ENCODE measurements around the gene COPS7A.
"Not testable (repeated sequence)": the region's sequence is repeated elsewhere in the genome, so short reads cannot be mapped to it uniquely, and the experiment has no call there.

COPS7A gene

DNA sequence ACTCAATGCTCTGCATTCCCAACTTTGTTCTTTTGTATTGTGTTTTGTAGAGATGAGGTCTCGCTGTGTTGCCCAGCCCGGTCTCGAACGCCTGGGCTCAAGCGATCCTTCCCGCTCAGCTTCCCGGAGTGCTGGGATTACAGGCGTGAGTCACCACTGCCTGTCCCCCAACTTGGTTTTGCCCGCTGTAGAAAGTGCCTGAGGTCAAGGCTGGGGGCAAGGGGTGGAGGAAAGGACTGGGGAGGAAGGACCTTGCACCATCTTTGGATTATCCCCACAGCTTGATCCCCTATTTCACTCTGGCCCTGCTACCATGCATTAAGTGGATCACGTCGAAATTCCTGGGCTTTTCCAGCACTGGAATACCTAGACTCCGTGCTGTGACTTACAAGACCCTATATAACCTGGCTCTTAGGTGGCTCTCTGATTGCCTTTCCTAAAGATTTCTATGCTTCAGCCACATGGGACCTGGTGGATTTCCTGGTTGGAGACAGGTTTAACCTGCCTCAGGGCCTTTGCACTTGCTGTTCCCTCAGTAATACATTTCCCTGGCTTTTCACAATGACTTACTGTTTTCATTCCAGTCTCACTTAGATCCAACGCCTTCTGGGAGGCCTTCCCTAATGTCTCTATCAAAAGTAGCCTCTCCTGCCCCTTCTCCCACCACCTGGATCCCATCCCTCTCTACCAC, 22.6 kb upstream of the COPS7A start:
- DNase-seq = no peak

DNA sequence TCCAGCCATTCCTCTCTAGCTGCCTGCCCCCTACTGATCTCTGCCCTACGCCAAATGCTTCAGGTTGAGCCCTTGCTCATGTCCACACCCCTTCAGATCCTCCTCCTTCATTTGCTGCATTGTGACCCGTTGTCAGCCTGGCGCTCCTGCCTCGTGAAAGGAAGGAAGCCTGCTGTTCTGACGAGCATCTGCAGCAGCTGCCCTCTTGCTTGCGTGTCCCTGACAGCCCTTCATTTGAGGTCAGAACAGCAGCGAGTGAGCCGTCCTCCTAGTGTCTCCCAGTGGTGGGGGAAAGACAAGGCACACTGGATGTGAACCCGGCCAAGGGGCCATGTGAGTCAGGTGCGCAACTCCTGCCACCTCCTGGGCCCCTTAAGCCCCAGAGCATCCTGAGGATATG, 20.2 kb upstream of the COPS7A start:
- DNase-seq = no peak

DNA sequence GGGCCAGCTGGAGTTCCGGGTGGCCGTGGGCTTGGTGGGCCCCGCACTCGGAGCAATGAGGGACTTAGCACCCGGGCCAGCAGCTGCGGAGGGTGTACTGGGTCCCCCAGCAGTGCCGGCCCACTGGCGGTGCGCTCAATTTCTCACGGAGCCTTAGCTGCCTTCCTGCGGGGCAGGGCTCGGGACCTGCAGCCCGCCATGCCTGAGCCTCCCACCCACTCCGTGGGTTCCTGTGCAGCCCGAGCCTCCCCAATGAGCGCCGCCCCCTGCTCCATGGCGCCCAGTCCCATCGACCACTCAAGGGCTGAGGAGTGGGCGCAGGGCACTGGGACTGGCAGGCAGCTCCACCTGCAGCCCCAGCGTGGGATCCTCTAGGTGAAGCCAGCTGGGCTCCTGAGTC, 15.5 kb upstream of the COPS7A start:
- not testable (repeated sequence) for DNase-seq

DNA sequence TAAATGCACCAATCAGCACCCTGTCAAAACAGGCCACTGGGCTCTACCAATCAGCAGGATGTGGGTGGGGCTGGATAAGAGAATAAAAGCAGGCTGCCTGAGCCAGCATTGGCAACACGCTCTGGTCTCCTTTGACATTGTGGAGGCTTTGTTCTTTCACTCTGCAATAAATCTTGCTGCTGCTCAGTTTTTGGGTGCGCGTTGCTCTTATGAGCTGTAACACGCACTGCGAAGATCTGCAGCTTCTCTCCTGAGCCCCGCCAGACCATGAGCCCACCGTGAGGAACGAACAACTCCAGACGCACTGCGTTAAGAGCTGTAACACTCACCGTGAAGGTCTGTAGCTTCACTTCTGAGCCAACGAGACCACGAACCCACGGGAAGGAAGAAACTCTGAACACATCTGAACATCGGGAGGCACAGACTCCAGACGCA, 14.9 kb upstream of the COPS7A start:
- no peak for DNase-seq

DNA sequence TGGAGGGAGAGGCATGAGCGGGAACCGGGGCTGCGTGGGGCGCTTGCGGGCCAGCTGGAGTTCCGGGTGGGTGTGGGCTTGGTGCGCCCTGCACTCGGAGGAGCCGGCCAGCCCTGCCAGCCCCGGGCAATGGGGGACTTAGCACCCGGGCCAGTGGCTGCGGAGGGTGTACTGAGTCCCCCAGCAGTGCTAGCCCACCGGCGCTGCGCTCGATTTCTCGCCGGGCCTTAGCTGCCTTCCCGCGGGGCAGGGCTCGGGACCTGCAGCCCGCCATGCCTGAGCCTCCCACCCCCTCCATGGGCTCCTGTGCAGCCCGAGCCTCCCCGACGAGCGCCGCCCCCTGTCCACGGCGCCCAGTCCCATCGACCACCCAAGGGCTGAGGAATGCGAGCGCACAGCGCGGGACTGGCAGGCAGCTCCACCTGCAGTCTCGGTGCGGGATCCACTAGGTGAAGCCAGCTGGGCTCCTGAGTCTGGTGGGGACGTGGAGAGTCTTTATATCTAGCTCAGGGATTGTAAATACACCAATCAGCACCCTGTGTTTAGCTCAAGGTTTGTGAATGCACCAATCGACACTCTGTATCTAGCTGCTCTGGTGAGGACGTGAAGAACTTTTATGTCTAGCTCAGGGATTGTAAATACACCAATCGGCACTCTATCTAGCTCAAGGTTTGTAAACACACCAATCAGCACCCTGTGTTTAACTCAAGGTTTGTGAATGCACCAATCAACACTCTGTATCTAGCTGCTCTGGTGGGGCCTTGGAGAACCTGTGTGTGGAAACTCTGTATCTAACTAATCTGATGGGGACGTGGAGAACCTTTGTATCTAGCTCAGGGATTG, 7.6 kb upstream of the COPS7A start:
- not testable (repeated sequence) for DNase-seq

DNA sequence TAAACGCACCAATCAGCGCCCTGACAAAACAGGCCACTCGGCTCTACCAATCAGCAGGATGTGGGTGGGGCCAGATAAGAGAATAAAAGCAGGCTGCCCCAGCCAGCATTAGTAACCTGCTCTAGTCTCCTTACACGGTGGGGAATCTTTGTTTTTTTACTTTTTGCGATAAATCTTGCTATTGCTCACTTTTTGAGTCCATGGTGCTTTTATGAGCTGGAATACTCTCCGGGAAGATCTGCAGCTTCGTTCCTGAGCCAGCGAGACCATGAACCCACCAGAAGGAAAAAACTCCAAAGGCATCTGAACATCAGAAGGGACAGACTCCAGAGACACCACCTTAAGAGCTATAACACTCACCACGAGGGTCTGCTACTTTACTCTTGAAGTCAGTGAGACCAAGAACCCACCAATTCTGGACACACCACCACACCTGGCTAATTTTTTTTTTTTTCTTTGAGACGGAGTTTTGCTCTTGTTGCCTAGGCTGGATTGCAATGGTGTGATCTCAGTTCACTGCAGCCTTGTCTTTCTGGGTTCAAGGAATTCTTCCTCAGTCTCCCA, 6.9 kb upstream of the COPS7A start:
- no peak for DNase-seq

DNA sequence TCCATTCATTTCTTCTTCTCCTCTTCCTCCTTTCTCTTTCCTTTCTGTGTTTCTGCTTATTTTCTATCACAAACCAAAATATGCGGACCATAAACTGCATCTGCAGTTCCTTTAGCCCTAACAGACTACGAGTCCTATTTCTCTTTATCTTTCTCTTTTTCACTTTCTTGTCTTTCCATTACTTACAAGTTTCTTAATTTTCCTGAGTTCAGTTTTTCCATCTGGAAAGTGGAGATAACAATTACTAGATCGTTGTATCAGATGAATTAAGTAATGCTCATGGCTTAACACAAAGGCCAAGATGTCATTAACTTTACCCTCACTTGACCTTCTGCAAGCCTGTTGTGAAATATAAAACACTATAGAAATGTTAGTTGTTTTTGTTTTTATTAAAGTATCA, 983 bp upstream of the COPS7A start:
- DNase-seq = no peak

DNA sequence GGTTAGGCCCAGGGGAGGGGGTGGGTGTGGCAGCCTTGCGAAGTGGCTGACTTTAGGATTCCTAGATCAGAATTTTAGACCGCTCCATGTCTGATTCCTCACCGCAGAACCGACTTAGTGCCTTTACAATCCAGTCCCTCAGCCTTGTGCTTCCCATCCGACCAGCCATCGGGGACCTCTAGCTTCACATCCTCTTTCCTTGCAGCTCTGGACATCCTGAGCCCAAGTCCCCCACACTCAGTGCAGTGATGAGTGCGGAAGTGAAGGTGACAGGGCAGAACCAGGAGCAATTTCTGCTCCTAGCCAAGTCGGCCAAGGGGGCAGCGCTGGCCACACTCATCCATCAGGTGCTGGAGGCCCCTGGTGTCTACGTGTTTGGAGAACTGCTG, 557 bp downstream of the COPS7A start:
- peak; percentile 12 for DNase-seq

DNA sequence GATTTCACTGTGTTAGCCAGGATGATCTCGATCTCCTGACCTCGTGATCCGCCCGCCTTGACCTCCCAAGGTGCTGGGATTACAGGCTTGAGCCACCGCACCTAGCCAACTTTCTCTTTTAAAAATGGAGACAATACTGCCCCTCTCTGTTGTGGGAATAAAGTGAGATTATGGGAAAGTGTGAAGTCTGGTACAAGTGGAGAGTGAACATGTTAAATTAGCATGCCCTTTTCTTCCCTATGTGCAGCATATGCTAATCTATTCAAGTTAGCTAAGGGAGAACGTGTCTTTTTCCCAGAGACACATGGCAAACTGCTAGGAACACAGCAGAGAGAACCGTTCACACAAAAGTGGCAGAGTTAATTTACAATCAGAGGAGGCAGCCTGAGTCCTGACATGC, 1.5 kb downstream of the COPS7A start:
- DNase-seq = no peak

DNA sequence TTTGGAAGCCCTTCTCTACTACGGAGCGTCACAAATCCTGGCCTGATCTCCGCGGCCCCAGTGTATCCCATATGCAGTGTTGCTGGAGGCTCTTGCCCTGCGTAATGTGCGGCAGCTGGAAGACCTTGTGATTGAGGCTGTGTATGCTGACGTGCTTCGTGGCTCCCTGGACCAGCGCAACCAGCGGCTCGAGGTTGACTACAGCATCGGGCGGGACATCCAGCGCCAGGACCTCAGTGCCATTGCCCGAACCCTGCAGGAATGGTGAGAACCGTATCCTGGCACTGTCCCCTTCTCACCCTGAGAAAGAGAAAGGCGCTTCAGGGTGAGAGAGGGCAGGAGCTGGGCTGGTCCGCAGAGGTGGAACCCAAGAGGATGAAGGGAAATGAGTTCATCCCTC, 5.3 kb downstream of the COPS7A start:
- no peak for DNase-seq

DNA sequence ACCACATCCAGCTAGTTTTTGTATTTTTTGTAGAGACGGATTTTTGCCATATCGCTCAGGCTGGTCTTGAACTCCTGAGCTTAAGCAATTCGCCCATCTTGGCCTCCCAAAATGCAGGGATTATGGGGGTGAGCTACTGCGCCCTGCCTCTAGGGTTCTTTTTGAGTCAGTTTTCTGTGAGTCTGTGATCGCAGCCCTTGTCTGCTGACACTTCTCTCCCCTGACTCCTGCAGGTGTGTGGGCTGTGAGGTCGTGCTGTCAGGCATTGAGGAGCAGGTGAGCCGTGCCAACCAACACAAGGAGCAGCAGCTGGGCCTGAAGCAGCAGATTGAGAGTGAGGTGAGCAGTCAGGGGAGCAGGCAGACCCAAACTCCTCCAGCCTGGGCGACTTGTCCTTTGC, 6.3 kb downstream of the COPS7A start:
- DNase-seq = no peak

DNA sequence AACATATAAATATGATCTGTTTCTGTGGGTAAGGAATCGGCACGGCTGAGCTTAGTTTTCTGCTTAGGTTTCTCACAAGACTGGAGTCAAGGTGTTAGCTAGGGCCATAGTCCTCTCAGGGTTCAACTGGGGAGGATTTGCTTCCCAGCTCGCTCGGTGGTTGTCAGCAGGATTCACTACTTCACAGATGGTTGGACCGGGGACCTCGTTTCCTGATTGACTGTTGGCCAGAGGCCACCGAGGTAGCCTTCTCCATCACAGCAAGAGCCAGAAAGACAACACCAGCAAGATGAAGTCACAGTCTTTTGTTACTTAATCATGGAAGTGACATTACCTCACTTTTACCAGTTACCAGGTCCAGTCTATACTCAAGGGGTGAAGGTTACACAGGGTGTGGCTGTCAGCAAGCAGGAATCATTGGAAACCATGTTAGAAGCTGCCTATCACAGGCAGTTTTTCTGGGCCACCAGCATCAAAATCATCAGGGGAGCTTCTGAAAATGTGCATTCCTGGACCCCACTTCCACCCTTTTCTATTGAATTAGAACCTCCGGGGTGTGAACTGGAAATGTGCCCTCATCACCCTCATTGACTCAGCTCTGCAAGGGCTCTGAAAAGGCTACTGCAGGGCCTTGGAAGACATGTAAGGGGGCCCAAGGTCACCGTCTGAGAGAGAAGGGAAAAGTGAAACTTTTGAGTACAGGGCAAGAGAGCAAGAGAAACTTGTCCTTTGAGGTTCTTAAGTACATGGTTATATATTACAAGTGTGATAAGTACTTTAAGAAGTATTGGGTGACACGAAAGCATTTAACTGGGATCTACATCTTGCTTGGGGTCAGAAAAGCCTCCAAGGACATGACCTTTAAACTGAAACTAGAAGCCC, 10.9 kb downstream of the COPS7A start:
- no peak for DNase-seq

DNA sequence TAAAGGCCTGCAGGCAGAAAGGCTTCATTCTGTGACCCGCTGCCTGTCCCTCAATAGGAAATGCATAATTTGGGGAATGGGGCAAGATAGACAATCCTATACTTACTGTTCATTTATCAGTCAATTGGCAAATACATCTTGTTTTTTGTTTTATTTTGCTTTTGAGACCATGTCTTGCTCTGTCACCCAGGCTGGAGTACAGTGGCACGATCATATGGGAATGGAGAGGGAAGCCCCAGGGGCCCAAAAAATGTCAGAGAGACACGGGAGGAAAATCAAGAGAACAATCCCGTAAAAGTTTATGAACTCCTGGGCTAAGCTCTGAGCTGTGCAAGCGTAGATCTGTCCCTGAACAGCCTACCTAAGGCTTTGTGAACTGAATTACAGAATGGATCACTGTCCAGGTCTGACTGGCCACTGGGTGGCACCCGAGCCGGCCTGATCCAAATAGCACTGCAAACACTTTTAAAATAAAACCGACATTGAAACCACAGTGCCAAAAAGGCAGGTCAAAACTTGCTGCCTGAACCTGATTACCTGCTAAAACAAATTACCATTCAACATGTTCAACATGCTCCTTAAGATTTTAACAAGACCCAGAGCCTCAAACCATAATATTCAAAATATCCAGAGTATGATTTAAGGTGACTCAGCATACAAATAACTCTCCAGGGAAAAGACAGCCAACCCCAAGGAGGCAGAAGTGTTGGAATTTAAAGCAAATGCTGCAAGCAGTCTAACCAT, 11.8 kb downstream of the COPS7A start:
- DNase-seq = peak; percentile 70

DNA sequence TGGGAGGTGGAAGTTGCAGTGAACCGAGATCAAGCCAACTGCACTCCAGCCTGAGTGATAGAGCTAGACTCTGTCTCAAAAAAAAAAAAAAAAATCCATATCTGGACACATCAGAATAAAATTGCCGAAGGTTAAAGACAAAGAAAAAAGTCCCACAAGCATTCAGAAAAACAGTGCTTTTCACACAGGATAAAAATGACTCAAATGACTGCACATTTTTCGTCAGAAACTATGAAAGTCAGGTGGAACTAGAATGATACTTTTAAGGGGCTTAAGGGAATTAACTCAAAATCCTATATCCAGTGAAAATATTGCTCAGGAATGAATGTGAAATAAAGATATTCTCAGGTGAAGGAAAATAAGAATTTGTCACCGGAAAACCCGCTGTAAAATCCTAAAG, 12.9 kb downstream of the COPS7A start:
- DNase-seq = no peak

DNA sequence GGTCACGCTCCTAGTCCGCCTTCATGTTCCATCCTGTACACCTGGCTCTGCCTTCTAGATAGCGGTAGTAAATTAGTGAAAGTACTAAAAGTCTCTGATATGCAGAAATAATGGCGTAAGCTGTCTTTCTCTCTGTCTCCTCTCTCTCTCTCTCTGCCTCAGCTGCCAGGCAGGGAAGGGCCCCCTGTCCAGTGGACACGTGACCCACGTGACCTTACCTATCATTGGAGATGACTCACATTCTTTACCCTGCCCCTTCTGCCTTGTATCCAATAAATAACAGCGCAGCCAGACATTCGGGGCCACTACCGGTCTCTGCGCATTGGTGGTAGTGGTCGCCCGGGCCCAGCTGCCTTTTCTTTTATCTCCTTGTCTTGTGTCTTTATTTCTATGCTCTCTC, 18.2 kb downstream of the COPS7A start:
- not testable (repeated sequence) for DNase-seq

DNA sequence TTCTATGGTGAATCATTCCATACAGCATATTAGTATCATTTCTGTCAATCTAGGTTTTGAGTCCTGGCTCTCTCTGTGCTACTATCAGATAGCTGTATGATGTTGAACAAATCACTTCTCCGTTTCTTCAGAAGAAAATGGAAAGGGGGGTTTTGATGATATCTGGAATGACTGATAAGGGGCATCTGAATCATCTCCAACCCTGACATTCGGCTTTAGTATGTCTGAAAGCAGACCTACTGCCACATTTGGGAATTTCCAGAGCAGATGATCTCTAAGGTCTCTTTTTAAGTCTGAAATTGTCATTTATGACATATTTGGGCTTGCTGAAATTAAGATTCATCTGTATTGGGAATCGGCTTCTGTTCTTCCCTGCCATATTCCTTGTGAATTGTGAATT, 19.0 kb downstream of the COPS7A start:
- DNase-seq = no peak

DNA sequence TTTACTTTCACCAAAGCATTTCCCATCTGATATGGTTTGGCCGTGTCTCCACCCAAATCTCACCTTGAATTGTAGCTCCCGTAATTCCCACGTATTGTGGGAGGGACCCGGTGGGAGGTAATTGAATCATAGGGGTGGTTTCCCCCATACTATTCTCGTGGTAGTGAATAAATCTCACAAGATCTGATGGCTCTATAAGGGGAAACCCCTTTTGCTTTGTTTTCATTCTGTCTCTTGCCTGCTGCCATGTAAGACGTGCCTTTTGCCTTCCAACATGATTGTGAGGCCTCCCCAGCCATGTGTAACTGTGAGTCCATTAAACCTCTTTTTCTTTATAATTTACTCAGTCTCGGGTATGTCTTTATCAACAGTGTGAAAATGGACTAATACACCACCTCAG, 19.5 kb downstream of the COPS7A start:
- DNase-seq = not testable (repeated sequence)

DNA sequence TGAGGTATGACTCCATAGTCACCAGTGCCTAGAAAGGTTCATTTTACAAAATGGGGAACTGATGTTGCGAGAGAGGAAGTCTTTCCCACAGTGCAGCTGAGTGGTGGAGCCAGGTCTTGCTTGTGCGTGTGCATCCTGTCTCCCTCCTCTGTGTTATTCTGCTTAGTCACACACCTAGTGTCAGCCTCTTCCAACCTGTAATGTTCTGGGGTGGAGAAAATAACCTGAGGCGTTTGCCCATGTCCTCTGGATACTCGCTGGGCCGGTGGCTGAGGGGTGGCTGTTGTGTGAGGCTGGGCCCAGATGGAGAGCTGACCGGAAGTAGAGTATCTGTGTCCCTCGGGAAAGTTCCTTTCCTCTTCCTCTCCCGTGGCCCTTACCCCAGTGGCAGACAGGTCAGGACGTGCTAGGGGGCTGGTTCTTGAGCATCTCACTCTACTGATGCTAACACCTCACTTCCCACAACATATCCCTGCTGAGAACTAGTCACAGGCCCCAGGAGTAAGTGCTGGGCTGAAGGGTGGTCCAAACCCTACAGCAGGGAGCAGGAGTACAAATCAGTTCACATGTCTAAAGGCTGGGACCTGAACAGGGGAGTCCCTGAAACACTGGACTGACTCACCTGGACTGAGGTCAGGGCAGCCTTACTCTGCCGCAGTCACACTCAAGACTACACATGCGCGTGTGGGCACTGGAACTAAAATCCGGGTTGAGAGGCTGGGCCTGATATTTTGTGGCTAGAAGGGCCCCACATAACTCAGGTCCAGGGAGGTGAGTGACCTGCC, 22.1 kb downstream of the COPS7A start:
- no peak for DNase-seq

DNA sequence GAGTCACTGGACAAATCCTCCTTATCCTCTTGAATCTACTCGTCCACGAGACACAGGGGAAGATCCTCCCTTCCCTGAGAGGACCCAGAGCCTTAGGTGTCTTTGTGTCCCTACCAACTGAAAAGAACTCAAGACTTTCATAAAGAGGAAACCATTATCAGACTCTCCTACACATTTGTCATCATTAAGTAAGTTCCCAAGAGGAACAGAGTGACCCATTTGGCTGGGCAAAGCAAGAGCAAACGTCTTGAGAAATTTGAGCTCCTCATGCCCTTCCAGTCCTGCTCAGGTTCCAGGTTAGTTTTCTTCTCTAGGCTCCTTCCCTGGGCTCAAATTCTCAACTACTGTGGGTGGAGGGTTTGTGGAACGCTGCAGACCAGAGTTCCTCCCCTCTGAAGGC, 23.4 kb downstream of the COPS7A start:
- DNase-seq = no peak

DNA sequence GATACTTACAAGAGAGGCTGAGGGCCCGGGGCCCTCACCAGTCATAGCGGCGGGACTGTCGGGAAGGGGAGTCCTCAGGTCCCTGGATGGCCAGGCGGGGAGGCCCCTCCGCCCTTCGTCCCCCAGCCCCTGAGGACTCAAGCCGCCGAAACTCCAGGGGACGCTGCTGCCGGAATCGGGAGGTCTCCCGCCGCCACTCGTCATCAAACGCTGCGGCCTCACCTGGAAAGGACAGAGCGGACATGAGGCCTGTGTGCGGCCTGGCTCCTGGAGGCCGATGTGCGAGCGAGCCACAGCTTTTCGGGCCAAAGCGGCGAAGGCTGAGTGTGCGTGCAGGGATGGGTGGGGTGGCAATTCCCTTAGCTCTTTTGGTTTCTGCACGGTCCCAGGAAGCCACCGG, 24.9 kb downstream of the COPS7A start:
- no peak for DNase-seq

DNA sequence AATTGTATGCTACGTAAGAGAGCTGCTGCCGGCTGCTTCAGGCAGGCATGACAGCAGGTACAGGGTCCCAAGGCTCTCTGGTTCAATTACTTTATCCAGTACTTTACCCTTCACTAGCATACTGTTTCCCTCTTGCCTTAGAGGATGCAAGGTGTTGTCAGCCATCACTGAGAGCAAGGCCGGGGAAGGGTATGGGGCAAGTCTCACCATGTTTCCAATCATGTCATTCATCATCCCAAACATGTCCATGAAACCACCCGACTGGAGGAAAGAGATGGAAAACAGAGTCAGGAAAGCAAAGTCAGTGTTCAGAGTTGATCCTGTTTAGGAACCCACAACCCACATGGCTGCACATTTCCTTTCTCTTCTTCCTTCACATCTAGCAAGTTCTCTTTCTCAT, 26.7 kb downstream of the COPS7A start:
- DNase-seq = no peak
